Renal cortex interstitium (tissue), 11 donors: ENCODE measurements around the gene ZNF74. TPM values are rescaled to one million over a fixed set of nuclear protein-coding genes. Genes with fewer than 3 reads are reported as not detected.
A peak's percentile ranks its signal among the peaks of the same experiment; 100 is the strongest.

Source experiments
- DNase-seq, 11 donors: peaks; one replicate each; pipeline ENCODE4 v3.0.0-alpha.2; 2013; ENCODE audit warnings: low read depth in 9 of 11, low spot score in 4 of 11; ENCODE audit errors: extremely low read depth in 1 of 11
- polyA plus RNA-seq, 3 donors: library from polyadenylated mRNA; unstranded; fragments of 120-200 nt; gene quantifications; one replicate each; pipeline ENCODE4 v1.2.1, GENCODE V29; 2013; ENCODE audit not compliant: insufficient read length in 3 of 3

The ZNF74 gene
- polyA plus RNA-seq, 3 donors: 13.3 to 19.8 (median 18.1) TPM

- DNase-seq: no peak
Observed at GRCh38 chr22:20455709-20456063, 61.7 kb downstream of the ZNF74 start.

GRCh38 chr22:20456064-20456721, 62.2 kb downstream of the ZNF74 start:
- DNase-seq: peak in 10 of 11 donors; percentile 47 to 82 (median 71)

GRCh38 chr22:20456722-20457076, 62.7 kb downstream of the ZNF74 start:
- DNase-seq: no peak

GRCh38 chr22:20457506-20458240, 63.7 kb downstream of the ZNF74 start:
- no peak for DNase-seq

Other genes with a start within 250 kb of the ZNF74 start
- 1 to 10 TPM in 2 of 3 donors, under 1 TPM in 1; 0.93 to 1.4 (median 1.3) TPM for gene CCDC188, start 243.1 kb upstream of the ZNF74 start, polyA plus RNA-seq
- gene RTN4R, start 125.8 kb upstream of the ZNF74 start, polyA plus RNA-seq: 10 to 100 TPM in 1 of 3 donors, 1 to 10 TPM in 2; 4.6 to 10.3 (median 7.1) TPM
- gene DGCR6L, start 74.1 kb upstream of the ZNF74 start, polyA plus RNA-seq: 10 to 100 TPM; 38.1 to 63.0 (median 52.5) TPM
- 10 to 100 TPM; 12.3 to 24.2 (median 22.5) TPM for gene SCARF2, start 43.7 kb downstream of the ZNF74 start, polyA plus RNA-seq
- 10 to 100 TPM; 27.9 to 40.1 (median 35.8) TPM for gene KLHL22, start 101.6 kb downstream of the ZNF74 start, polyA plus RNA-seq
- gene MED15, start 113.5 kb downstream of the ZNF74 start, polyA plus RNA-seq: 10 to 100 TPM; 37.3 to 62.5 (median 49.0) TPM